Stimulated activated memory B cell treated with anti-CD40 and anti-IgM and Interleukin-4, amounts not matched to agents 10 μg/mL and 1 μg/mL and 100 μg/mL, for 72 hours (primary cell): ENCODE results near the gene FMR1NB.

Experiments
- ATAC-seq: fragments of 150-1000 bp; cut with Tn5 transposase; 2 replicates; pipeline ENCODE4 v1.10.0; 2021
- H3K27ac Mint-ChIP-seq: one replicate; pipeline ENCODE4 v1.8.0; 2022; ENCODE audit warnings: mild to moderate bottlenecking, mixed read lengths
- H3K27me3 Mint-ChIP-seq: one replicate; pipeline ENCODE4 v1.8.0; 2022; ENCODE audit warnings: mixed read lengths
- H3K36me3 Mint-ChIP-seq: one replicate; pipeline ENCODE4 v1.8.0; 2022; ENCODE audit warnings: mixed read lengths
- H3K4me1 Mint-ChIP-seq: one replicate; pipeline ENCODE4 v1.8.0; 2022; ENCODE audit warnings: mixed read lengths
- H3K4me3 Mint-ChIP-seq: one replicate; pipeline ENCODE4 v1.8.0; 2022; ENCODE audit warnings: mild to moderate bottlenecking, moderate library complexity, mixed read lengths
- H3K9me3 Mint-ChIP-seq: one replicate; pipeline ENCODE4 v1.8.0; 2022; ENCODE audit warnings: mixed read lengths

The FMR1NB gene

DNA sequence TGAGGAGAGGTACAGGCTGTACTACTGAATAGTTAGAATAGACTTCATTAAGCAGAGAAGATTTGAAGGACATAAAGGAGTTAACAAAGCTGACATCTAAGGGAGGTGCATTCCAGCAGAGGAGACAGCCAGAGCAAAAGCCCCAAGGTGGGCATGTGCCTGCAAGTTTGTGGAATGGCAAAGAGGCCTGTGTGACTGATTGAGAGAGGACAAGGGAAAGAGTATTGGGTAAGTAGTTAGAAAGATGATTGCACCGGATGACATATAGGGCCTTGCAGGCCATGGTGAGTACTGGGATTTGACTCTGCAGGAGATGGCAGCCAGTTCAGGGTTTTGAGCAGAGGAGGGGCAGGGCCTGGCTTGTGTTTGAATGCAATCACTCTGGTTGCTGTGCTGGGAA is 55.9 kb downstream of the FMR1NB start:
- Mint-ChIP-seq H3K27me3 (no peaks in the 10 kb centered on the region), H3K9me3 (no peaks in the 10 kb centered on the region), H3K4me1 (no peaks in the 10 kb centered on the region), H3K4me3 (no peak overlapping the region), H3K36me3 (no peaks in the 10 kb centered on the region), H3K27ac (no peak overlapping the region)
- ATAC-seq: no peak

DNA sequence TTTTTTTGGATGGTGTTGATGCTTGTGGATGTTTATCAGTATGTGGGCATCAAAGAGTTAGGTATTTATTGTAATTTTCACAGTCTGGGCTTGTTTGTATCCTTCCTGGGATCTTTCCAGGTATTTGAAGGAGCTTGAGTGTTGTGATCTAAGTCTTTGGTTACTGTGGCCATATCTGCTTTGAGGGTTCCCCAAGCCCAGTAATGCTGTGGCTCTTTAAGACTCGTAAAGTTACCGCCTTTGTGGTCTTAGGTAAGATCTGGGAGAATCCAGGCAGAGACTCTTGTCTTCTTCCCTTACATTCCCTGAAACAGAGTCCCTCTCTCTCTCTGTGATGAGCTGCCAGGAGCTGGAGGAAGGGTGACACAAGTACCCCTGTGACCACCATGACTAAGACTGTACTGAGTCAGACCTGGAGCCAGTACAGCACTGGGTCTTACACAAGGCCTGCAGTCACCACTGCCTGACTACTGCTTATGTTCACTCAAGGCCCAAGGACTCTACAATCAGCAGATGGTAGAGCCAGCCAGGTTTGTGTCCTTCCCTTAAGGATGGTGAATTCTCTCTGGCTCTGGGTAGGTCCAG is 62.2 kb downstream of the FMR1NB start:
- Mint-ChIP-seq H3K4me1 (no peaks in the 10 kb centered on the region), H3K36me3 (no peaks in the 10 kb centered on the region), H3K27ac (no peak overlapping the region), H3K27me3 (no peaks in the 10 kb centered on the region), H3K4me3 (no peak overlapping the region), H3K9me3 (no peaks in the 10 kb centered on the region)
- ATAC-seq: no peak

DNA sequence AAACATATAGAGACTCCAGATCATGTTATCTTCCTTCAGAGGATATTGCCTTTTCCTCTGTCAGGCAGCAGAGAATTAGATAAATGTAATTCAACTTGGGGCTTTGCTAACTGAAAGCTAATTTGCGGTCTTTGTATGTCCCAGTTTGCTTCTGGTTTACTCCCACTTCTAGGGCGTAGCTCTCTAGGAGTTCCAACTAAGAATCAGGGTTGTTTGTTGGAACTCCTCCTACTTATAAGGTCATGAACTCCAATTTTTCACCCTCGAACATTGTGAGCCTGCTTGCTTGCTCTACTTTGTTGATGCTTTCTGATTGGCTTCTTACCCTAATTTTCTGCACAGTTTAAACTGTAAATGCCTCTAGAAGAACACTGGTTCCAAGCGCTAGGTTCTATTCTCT is 66.1 kb downstream of the FMR1NB start:
- no peaks in the 10 kb centered on the region for H3K27me3 Mint-ChIP-seq
- H3K4me1 Mint-ChIP-seq: no peaks in the 10 kb centered on the region
- no peaks in the 10 kb centered on the region for H3K9me3 Mint-ChIP-seq
- H3K27ac Mint-ChIP-seq: no peak overlapping the region
- ATAC-seq: no peak
- H3K36me3 Mint-ChIP-seq: no peaks in the 10 kb centered on the region
- H3K4me3 Mint-ChIP-seq: no peak overlapping the region

GRCh38 chrX:148049441-148049840 is 68.3 kb downstream of the FMR1NB start:
- H3K36me3 Mint-ChIP-seq: no peaks in the 10 kb centered on the region
- H3K4me3 Mint-ChIP-seq: no peak overlapping the region
- no peaks in the 10 kb centered on the region for H3K9me3 Mint-ChIP-seq
- no peaks in the 10 kb centered on the region for H3K4me1 Mint-ChIP-seq
- no peaks in the 10 kb centered on the region for H3K27me3 Mint-ChIP-seq
- ATAC-seq: no peak
- no peak overlapping the region for H3K27ac Mint-ChIP-seq

GRCh38 chrX:148051973-148052372 is 70.8 kb downstream of the FMR1NB start:
- H3K9me3 Mint-ChIP-seq: no peaks in the 10 kb centered on the region
- no peak overlapping the region for H3K4me3 Mint-ChIP-seq
- H3K36me3 Mint-ChIP-seq: no peaks in the 10 kb centered on the region
- H3K27ac Mint-ChIP-seq: no peak overlapping the region
- no peaks in the 10 kb centered on the region for H3K27me3 Mint-ChIP-seq
- ATAC-seq: no peak
- no peaks in the 10 kb centered on the region for H3K4me1 Mint-ChIP-seq

GRCh38 chrX:148067285-148067684 is 86.1 kb downstream of the FMR1NB start:
- H3K4me3 Mint-ChIP-seq: no peak overlapping the region
- no peak overlapping the region for H3K27ac Mint-ChIP-seq
- no peaks in the 10 kb centered on the region for H3K9me3 Mint-ChIP-seq
- no peaks in the 10 kb centered on the region for H3K27me3 Mint-ChIP-seq
- H3K36me3 Mint-ChIP-seq: no peaks in the 10 kb centered on the region
- ATAC-seq: no peak
- peaks cover 6% of the 10 kb centered on the region for H3K4me1 Mint-ChIP-seq

DNA sequence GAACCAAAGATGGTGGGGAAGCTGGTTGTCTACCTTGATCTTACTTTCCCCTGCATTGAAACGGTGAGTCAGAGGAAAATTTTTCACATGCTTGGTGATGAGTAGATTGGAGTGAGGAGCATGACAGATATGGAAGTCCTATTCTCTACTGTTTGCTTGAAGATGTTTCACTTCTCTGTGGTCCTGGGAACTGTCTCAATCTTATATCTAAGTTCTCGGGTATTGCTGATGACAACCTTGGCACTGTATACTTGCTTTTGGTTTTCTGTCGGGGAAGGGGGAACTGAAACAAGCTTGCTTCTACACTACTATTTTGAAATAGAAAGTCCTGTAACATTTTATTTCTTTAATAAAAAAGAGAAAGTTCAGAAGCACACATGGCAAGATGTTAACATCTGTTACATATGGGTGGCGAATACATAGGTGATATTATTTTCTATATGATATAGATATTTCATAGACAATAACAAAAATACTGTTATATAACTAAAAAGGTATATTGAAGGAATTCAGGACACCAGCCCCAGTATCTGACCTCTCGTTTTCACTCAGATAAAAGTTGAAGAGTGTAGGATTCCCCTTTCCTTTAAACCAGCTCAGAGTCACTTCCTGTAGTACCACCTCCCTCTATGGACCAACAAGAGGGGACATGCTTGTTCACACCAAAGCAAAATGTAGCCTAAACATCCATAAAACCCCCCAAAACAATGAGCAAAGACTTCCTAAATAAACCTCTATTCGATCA is 88.8 kb downstream of the FMR1NB start:
- H3K4me1 Mint-ChIP-seq: peaks cover 6% of the 10 kb centered on the region
- H3K4me3 Mint-ChIP-seq: no peak overlapping the region

GRCh38 chrX:148070504-148070877 is 89.4 kb downstream of the FMR1NB start:
- H3K4me3 Mint-ChIP-seq: no peak overlapping the region
- ATAC-seq: no peak
- H3K36me3 Mint-ChIP-seq: no peaks in the 10 kb centered on the region
- no peaks in the 10 kb centered on the region for H3K27me3 Mint-ChIP-seq
- no peak overlapping the region for H3K27ac Mint-ChIP-seq
- peaks cover 6% of the 10 kb centered on the region for H3K4me1 Mint-ChIP-seq
- no peaks in the 10 kb centered on the region for H3K9me3 Mint-ChIP-seq

More for the DNA sequence above, 88.8 kb downstream of the FMR1NB start:
- Mint-ChIP-seq H3K9me3 (no peaks in the 10 kb centered on the region), H3K36me3 (no peaks in the 10 kb centered on the region), H3K27me3 (no peaks in the 10 kb centered on the region), H3K27ac (no peak overlapping the region)
- peak; percentile 86 for ATAC-seq
